Measurements from ENCODE around the gene B9D2.

The B9D2 gene

GRCh38 chr19:41327576-41328156 is 36.3 kb downstream of the B9D2 start:
- DNase-seq (ENCODE audit: low read depth in 2 of 2) = peak; percentile 79 to 86

GRCh38 chr19:41327076-41327575 is 36.8 kb downstream of the B9D2 start:
- no peak for DNase-seq (ENCODE audit: low read depth in 2 of 2)

- no peak for DNase-seq (ENCODE audit: low read depth in 2 of 2)
Observed at GRCh38 chr19:41325947-41326706, 37.8 kb downstream of the B9D2 start.

GRCh38 chr19:41325640-41325946 is 38.4 kb downstream of the B9D2 start:
- DNase-seq (ENCODE audit: low read depth in 2 of 2) = no peak

- DNase-seq (ENCODE audit: low read depth in 2 of 2) = no peak
Observed at GRCh38 chr19:41324921-41325639, 38.9 kb downstream of the B9D2 start.

- no peak for DNase-seq (ENCODE audit: low read depth in 2 of 2)
Observed at GRCh38 chr19:41324231-41324702, 39.7 kb downstream of the B9D2 start.

GRCh38 chr19:41323430-41324125 is 40.4 kb downstream of the B9D2 start:
- no peak for DNase-seq (ENCODE audit: low read depth in 2 of 2)

GRCh38 chr19:41323023-41323422 is 40.9 kb downstream of the B9D2 start:
- no peak for DNase-seq (ENCODE audit: low read depth in 2 of 2)

GRCh38 chr19:41322451-41322850 is 41.5 kb downstream of the B9D2 start:
- DNase-seq (ENCODE audit: low read depth in 2 of 2) = no peak

GRCh38 chr19:41321600-41322270 is 42.2 kb downstream of the B9D2 start:
- no peak for DNase-seq (ENCODE audit: low read depth in 2 of 2)

- no peak for DNase-seq (ENCODE audit: low read depth in 2 of 2)
Observed at GRCh38 chr19:41321204-41321599, 42.7 kb downstream of the B9D2 start.

GRCh38 chr19:41320568-41320967 is 43.4 kb downstream of the B9D2 start:
- DNase-seq (ENCODE audit: low read depth in 2 of 2) = no peak

- DNase-seq (ENCODE audit: low read depth in 2 of 2) = no peak
Observed at GRCh38 chr19:41320185-41320518, 43.8 kb downstream of the B9D2 start.

GRCh38 chr19:41319500-41320184 is 44.3 kb downstream of the B9D2 start:
- no peak for DNase-seq (ENCODE audit: low read depth in 2 of 2)

GRCh38 chr19:41318696-41319499 is 45.1 kb downstream of the B9D2 start:
- no peak for DNase-seq (ENCODE audit: low read depth in 2 of 2)

- DNase-seq (ENCODE audit: low read depth in 2 of 2) = no peak
Observed at GRCh38 chr19:41316306-41316920, 47.5 kb downstream of the B9D2 start.

GRCh38 chr19:41311613-41312012 is 52.3 kb downstream of the B9D2 start:
- no peak for DNase-seq (ENCODE audit: low read depth in 2 of 2)

GRCh38 chr19:41311072-41311471 is 52.9 kb downstream of the B9D2 start:
- DNase-seq (ENCODE audit: low read depth in 2 of 2) = no peak

GRCh38 chr19:41310033-41310831 is 53.7 kb downstream of the B9D2 start, which contains the start of gene CCDC97:
TSS of gene CCDC97 (plus strand) at chr19:41310172. CDS start at chr19:41310311, 139 bp downstream.
- DNase-seq (ENCODE audit: low read depth in 2 of 2) = peak; percentile 75 to 79
